A673 (cell line): ENCODE data around the gene PLA2G10.

Experiments
- EZH2 ChIP-seq: fragments of 200-600 bp; sonication (generic); IDR thresholded peaks from 2 replicates; pipeline ENCODE4 v1.6.1; 2017; ENCODE audit warnings: borderline replicate concordance, low read depth, mild to moderate bottlenecking, mixed read lengths, antibody characterized with exemption, low read length; ENCODE audit not compliant: poor library complexity, severe bottlenecking
- TF ChIP-seq, protein P1 (sequence below): fragments of 300-800, 200-600 bp; sonication (generic); conservative IDR thresholded peaks from 2 replicates; pipeline ENCODE4 v1.5.1; 2017; ENCODE audit warnings: low read depth, mild to moderate bottlenecking, antibody characterized with exemption, low read length, moderate library complexity, mixed read lengths

DNA sequence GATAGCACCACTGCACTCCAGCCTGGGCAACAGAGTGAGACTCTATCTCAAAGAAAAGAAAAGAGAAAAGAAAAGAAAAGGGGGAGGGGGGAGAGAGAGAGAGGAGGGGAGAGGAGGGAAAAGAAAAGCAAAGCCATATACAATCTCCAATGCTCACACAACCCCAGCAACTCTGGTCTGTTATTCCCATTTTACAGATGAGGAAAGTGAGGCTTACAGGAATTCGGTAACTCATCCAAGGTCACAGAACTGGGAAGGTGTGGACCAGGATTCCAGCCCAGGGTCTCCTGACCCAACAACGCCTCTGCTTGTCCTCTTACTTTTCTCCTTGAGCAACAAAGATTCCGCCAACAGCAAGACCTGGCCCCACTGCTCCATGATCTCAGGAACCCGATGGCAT is 13.0 kb downstream of the PLA2G10 start:
- TF ChIP-seq, protein P1, sequence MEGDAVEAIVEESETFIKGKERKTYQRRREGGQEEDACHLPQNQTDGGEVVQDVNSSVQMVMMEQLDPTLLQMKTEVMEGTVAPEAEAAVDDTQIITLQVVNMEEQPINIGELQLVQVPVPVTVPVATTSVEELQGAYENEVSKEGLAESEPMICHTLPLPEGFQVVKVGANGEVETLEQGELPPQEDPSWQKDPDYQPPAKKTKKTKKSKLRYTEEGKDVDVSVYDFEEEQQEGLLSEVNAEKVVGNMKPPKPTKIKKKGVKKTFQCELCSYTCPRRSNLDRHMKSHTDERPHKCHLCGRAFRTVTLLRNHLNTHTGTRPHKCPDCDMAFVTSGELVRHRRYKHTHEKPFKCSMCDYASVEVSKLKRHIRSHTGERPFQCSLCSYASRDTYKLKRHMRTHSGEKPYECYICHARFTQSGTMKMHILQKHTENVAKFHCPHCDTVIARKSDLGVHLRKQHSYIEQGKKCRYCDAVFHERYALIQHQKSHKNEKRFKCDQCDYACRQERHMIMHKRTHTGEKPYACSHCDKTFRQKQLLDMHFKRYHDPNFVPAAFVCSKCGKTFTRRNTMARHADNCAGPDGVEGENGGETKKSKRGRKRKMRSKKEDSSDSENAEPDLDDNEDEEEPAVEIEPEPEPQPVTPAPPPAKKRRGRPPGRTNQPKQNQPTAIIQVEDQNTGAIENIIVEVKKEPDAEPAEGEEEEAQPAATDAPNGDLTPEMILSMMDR = no peak
- TF ChIP-seq EZH2 = no peak
